ENCODE data around the gene MOK. TPM values are rescaled to one million over a fixed set of nuclear protein-coding genes. Genes with fewer than 3 reads are reported as not detected.
"Not testable (repeated sequence)": the region's sequence is repeated elsewhere in the genome, so short reads cannot be mapped to it uniquely, and the experiment has no call there.

MOK gene
- total RNA-seq, 4 donors from 2014 or later, result 27.6 to 29.3 (median 28.8) TPM

DNA sequence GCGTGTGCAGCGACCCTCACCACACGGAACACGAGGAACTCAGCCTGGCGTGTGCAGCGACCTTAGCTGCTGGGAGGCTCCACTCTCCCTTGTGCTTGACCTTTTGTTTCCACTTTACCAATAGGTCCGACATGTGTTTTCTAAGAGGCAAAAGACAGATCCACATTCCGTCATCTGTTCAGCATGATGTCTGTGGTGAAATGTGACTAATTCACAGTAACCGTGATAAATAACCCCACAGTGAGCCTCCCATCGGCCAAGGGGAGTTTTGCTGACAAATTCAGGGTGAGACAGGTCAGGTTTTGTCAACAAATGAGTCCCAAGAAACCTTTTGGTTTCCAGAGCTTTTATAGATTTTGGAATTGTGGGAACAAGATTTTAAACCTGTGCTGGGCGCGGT, 55.9 kb downstream of the MOK start:
- Histone ChIP-seq H3K4me1 (peaks cover 0 to 5% (median 0%) of the 10 kb centered on the region in 4 donors), H3K4me3 (no peak overlapping the region), H3K27me3 (no peaks in the 10 kb centered on the region), H3K36me3 (peaks cover 0 to 25% (median 0%) of the 10 kb centered on the region in 3 donors), H3K9me3 (no peaks in the 10 kb centered on the region), H3K27ac (no peak overlapping the region)
- no peak for TF ChIP-seq POLR2A (IDR thresholded peaks at IDR 0.05)
- TF ChIP-seq, protein P1, sequence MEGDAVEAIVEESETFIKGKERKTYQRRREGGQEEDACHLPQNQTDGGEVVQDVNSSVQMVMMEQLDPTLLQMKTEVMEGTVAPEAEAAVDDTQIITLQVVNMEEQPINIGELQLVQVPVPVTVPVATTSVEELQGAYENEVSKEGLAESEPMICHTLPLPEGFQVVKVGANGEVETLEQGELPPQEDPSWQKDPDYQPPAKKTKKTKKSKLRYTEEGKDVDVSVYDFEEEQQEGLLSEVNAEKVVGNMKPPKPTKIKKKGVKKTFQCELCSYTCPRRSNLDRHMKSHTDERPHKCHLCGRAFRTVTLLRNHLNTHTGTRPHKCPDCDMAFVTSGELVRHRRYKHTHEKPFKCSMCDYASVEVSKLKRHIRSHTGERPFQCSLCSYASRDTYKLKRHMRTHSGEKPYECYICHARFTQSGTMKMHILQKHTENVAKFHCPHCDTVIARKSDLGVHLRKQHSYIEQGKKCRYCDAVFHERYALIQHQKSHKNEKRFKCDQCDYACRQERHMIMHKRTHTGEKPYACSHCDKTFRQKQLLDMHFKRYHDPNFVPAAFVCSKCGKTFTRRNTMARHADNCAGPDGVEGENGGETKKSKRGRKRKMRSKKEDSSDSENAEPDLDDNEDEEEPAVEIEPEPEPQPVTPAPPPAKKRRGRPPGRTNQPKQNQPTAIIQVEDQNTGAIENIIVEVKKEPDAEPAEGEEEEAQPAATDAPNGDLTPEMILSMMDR (IDR thresholded peaks at IDR 0.05), result no peak
- TF ChIP-seq EP300 (IDR thresholded peaks at IDR 0.05), result no peak
- no peak for DNase-seq (ENCODE audit: low spot score in 2 of 2)
- WGBS, 2 donors, result 81 to 84% methylated on average over 12 of the region's 12 CpGs

DNA sequence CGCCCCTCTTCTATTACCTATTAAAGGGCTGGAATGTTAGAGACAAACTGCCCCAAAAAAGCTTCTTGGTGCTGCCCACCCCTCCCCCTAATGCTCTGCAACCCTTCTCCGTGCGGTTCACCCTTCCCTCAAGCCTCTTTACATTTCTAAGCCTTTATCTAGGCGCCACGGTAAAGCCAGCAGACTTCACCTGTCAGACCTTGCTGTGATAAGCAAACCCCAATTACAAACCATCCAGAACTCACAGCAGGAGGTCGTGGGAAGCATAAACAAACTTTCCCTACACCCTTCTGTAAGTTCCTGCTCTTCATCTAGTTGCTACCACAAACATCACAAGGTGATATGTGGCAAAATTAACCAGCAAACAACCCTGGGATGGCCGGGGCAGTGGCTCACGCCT, 56.8 kb downstream of the MOK start:
- TF ChIP-seq, protein P1 (IDR thresholded peaks at IDR 0.05), result no peak
- no peak for TF ChIP-seq POLR2A (IDR thresholded peaks at IDR 0.05)
- TF ChIP-seq EP300 (IDR thresholded peaks at IDR 0.05), result no peak
- Histone ChIP-seq H3K4me1 (peaks cover 0 to 5% (median 0%) of the 10 kb centered on the region in 4 donors), H3K27me3 (no peaks in the 10 kb centered on the region), H3K9me3 (no peaks in the 10 kb centered on the region), H3K36me3 (peaks cover 0 to 25% (median 0%) of the 10 kb centered on the region in 3 donors), H3K4me3 (no peak overlapping the region), H3K27ac (no peak overlapping the region)
- DNase-seq (ENCODE audit: low spot score in 2 of 2), result no peak
- 75 to 80% methylated on average over 8 of the region's 8 CpGs for WGBS, 2 donors

DNA sequence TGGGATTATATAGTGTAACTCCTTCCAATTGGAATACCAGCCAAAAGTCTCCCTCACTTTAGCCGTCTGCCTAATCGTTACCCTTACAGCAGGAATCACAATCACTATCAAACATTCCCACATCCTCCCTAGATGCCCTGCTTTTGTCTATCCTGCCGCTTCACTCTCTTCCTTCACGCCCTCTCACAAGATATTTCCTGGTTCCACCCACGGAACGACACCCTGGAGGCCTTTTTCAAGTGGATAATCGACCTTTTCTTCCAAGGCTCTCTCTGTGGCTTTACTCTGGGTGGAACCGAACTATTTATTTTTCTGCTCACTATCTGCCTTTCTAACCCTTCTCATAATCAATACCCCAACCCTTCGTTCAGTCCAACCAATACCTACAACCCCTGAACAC, 58.9 kb downstream of the MOK start:
- no peaks in the 10 kb centered on the region for H3K9me3 ChIP-seq
- no peak for DNase-seq (ENCODE audit: low spot score in 2 of 2)

DNA sequence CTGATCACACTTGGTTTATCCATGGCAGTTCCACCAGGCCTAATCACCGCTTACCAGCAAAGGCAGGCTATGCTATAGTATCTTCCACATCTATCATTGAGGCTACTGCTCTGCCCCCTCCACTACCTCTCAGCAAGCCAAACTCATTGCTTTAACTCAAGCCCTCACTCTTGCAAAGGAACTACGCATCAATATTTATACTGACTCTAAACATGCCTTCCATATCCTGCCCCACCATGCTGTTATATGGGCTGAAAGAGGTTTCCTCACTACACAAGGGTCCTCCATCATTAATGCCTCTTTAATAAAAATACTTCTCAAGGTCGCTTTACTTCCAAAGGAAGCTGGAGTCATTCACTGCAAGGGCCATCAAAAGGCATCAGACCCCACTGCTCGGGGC, 61.2 kb downstream of the MOK start:
- DNase-seq (ENCODE audit: low spot score in 2 of 2); H3K27ac ChIP-seq; H3K36me3 ChIP-seq; H3K9me3 ChIP-seq; H3K4me1 ChIP-seq; H3K27me3 ChIP-seq; H3K4me3 ChIP-seq: not testable (repeated sequence)
- 98 to 99% methylated on average over 4 of the region's 4 CpGs for WGBS, 2 donors

More for the DNA sequence above, 58.9 kb downstream of the MOK start:
- 38 to 41% methylated on average over 9 of the region's 9 CpGs for WGBS, 2 donors
- Histone ChIP-seq H3K27ac (no peak overlapping the region), H3K27me3 (no peaks in the 10 kb centered on the region), H3K4me3 (no peak overlapping the region), H3K36me3 (peaks cover 0 to 21% (median 0%) of the 10 kb centered on the region in 3 donors), H3K4me1 (peaks cover 0 to 5% (median 0%) of the 10 kb centered on the region in 4 donors)
- TF ChIP-seq EP300 (IDR thresholded peaks at IDR 0.05), result no peak
- no peak for TF ChIP-seq POLR2A (IDR thresholded peaks at IDR 0.05)
- TF ChIP-seq, protein P1 (IDR thresholded peaks at IDR 0.05), result no peak

DNA sequence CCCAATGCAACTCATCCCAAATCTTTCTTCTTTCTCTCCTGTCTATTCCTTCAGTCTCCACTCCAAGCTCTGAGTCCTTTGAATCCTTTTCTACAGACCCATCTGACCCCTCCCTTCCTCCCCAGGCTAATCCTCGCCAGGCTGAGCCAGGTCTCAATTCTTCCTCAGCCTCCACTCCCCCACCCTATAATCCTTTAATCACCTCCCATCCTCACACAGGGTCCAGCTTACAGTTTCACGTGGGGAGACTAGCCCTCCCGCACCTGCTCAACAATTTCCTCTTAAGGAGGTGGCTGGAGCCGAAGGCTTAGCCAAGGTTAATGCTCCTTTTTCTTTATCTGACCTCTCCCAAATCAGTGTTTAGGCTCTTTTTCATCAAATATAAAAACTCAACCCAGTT, 63.8 kb downstream of the MOK start:
- Histone ChIP-seq H3K9me3 (no peaks in the 10 kb centered on the region), H3K27me3 (no peaks in the 10 kb centered on the region), H3K4me3 (no peak overlapping the region), H3K4me1 (peaks cover 0 to 5% (median 0%) of the 10 kb centered on the region in 4 donors), H3K36me3 (no peaks in the 10 kb centered on the region), H3K27ac (no peak overlapping the region)
- TF ChIP-seq POLR2A (IDR thresholded peaks at IDR 0.05), result no peak
- TF ChIP-seq EP300 (IDR thresholded peaks at IDR 0.05), result no peak
- WGBS, 2 donors, result 75 to 82% methylated on average over 4 of the region's 4 CpGs
- DNase-seq (ENCODE audit: low spot score in 2 of 2), result no peak

DNA sequence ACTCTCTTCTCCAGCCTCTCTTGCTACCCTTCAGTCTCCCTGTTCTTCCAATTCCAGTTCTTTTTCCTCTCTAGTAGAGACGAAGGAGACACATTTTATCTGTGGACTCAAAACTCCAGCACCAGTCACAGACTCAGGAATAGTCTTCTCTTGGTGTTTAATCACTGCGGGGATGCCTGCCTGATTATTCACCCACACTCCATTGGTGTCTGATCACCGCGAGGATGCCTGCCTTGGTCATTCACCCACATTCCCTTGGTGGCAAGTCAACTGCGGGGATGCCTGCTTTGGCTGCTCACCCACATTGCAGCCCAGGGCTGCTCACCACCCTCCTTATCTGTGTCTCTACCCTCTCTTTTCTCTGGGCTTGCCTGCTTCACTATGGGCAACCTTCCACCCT, 64.5 kb downstream of the MOK start:
- H3K27ac ChIP-seq; H3K4me3 ChIP-seq; H3K9me3 ChIP-seq; H3K36me3 ChIP-seq; H3K4me1 ChIP-seq; H3K27me3 ChIP-seq; DNase-seq (ENCODE audit: low spot score in 2 of 2): not testable (repeated sequence)
- whole genome bisulfite sequencing, 2 donors, result 95% methylated on average over 5 of the region's 5 CpGs

GRCh38 chr14:102239231-102239630, 65.7 kb downstream of the MOK start:
- Histone ChIP-seq H3K27ac (no peak overlapping the region), H3K27me3 (no peaks in the 10 kb centered on the region), H3K9me3 (no peaks in the 10 kb centered on the region), H3K4me1 (peaks cover 0 to 6% (median 2%) of the 10 kb centered on the region in 4 donors), H3K4me3 (no peak overlapping the region), H3K36me3 (no peaks in the 10 kb centered on the region)
- no peak for TF ChIP-seq EP300 (IDR thresholded peaks at IDR 0.05)
- TF ChIP-seq, protein P1 (IDR thresholded peaks at IDR 0.05), result no peak
- no peak for TF ChIP-seq POLR2A (IDR thresholded peaks at IDR 0.05)
- DNase-seq (ENCODE audit: low spot score in 2 of 2), result no peak
- WGBS, 2 donors, result 90 to 92% methylated on average over 4 of the region's 4 CpGs

Measured in tibial nerve (tissue), 4 donors.